Measurements from ENCODE around the gene STARD13. TPM values are rescaled to one million over a fixed set of nuclear protein-coding genes. Genes with fewer than 3 reads are reported as not detected.

STARD13 gene
- total RNA-seq, 1 experiment from 2014 or later = 9.1 TPM

DNA sequence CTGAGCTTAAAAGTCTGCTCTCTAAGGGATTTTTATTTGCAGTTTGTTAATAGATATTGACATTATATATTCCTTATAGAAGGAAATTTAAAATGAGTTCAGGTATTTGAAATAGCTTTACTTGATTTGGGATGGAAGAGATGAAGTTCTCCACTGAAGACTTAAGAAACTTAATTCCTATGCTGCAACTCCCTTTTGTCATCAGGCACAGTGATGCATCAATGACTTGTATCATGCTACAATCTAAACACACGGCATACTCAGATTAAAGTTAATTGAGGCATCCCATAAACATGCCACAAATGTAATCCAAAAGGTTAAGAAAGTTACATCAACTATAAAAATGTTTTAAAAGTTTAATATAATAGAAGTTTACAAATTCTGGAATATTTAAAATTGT lies 109.0 kb downstream of the STARD13 start:
- CTCF ChIA-PET = no interaction called here
- no peak overlapping the region for H3K4me3 Mint-ChIP-seq (ENCODE audit: unreplicated experiment)
- intact Hi-C loops (cut with micrococcal nuclease; ENCODE audit: unreplicated experiment) = no loop called here
- DNase-seq = no peak
- no peaks in the 10 kb centered on the region for H3K27me3 Mint-ChIP-seq (ENCODE audit: insufficient read depth, unreplicated experiment)
- H3K4me3 ChIP-seq (ENCODE audit: low read depth, low read length) = no peak overlapping the region
- peaks cover 12% of the 10 kb centered on the region for H3K4me1 ChIP-seq
- no peaks in the 10 kb centered on the region for H3K9me3 Mint-ChIP-seq (ENCODE audit: unreplicated experiment)
- POLR2A ChIA-PET = no interaction called here
- H3K36me3 Mint-ChIP-seq (ENCODE audit: insufficient read depth, unreplicated experiment) = no peaks in the 10 kb centered on the region
- H3K4me1 Mint-ChIP-seq (ENCODE audit: low read depth, unreplicated experiment) = peaks cover 16% of the 10 kb centered on the region
- no TSS peak for BruUV-seq (replicated peaks)
- H3K27ac Mint-ChIP-seq (ENCODE audit: unreplicated experiment) = no peak overlapping the region
- no peaks in the 10 kb centered on the region for H3K36me3 ChIP-seq (ENCODE audit: control insufficient read depth, insufficient read depth, low read length)
- no peaks in the 10 kb centered on the region for H3K9me3 ChIP-seq
- H3K27me3 ChIP-seq (replicated peaks; ENCODE audit: control insufficient read depth, insufficient read depth, low read length) = no peaks in the 10 kb centered on the region
- TF ChIP-seq, protein P1, sequence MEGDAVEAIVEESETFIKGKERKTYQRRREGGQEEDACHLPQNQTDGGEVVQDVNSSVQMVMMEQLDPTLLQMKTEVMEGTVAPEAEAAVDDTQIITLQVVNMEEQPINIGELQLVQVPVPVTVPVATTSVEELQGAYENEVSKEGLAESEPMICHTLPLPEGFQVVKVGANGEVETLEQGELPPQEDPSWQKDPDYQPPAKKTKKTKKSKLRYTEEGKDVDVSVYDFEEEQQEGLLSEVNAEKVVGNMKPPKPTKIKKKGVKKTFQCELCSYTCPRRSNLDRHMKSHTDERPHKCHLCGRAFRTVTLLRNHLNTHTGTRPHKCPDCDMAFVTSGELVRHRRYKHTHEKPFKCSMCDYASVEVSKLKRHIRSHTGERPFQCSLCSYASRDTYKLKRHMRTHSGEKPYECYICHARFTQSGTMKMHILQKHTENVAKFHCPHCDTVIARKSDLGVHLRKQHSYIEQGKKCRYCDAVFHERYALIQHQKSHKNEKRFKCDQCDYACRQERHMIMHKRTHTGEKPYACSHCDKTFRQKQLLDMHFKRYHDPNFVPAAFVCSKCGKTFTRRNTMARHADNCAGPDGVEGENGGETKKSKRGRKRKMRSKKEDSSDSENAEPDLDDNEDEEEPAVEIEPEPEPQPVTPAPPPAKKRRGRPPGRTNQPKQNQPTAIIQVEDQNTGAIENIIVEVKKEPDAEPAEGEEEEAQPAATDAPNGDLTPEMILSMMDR (IDR thresholded peaks at IDR 0.05; ENCODE audit: insufficient read depth in 1 of 2, low read depth in 1 of 2, low read length in 1 of 2, severe bottlenecking in 1 of 2, unreplicated experiment in 1 of 2) = no peak

DNA sequence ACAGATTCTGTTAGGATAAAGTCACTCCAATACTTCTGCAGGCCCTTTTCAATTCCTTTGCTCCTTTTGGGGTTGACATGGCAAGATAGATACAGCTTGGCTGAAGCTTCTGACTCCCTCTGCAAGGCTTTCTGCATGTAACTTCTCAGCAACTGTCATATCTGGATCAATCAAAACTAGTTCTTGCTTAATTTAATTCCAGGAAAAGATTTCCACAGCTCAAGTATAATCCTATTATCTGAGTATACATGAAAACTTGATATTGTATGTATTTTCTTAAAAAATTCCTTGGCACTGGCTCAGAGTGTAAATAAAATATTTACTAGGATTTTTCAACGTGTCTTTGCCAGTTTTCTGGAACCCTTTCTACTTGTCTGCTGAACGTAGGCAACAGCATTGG lies 109.6 kb downstream of the STARD13 start:
- no peak for DNase-seq
- BruUV-seq (replicated peaks) = no TSS peak
- Mint-ChIP-seq H3K27ac (ENCODE audit: unreplicated experiment) (no peak overlapping the region), H3K9me3 (ENCODE audit: unreplicated experiment) (no peaks in the 10 kb centered on the region), H3K4me1 (ENCODE audit: low read depth, unreplicated experiment) (peaks cover 13% of the 10 kb centered on the region), H3K36me3 (ENCODE audit: insufficient read depth, unreplicated experiment) (no peaks in the 10 kb centered on the region), H3K27me3 (ENCODE audit: insufficient read depth, unreplicated experiment) (no peaks in the 10 kb centered on the region), H3K4me3 (ENCODE audit: unreplicated experiment) (no peak overlapping the region)
- no peaks in the 10 kb centered on the region for H3K36me3 ChIP-seq (ENCODE audit: control insufficient read depth, insufficient read depth, low read length)
- no peaks in the 10 kb centered on the region for H3K27me3 ChIP-seq (replicated peaks; ENCODE audit: control insufficient read depth, insufficient read depth, low read length)
- ChIA-PET CTCF (no interaction called here), POLR2A (no interaction called here)
- TF ChIP-seq, protein P1 (IDR thresholded peaks at IDR 0.05; ENCODE audit: insufficient read depth in 1 of 2, low read depth in 1 of 2, low read length in 1 of 2, severe bottlenecking in 1 of 2, unreplicated experiment in 1 of 2) = no peak
- no peaks in the 10 kb centered on the region for H3K9me3 ChIP-seq
- H3K4me1 ChIP-seq = peaks cover 12% of the 10 kb centered on the region
- H3K4me3 ChIP-seq (ENCODE audit: low read depth, low read length) = no peak overlapping the region
- intact Hi-C loops (cut with micrococcal nuclease; ENCODE audit: unreplicated experiment) = no loop called here

DNA sequence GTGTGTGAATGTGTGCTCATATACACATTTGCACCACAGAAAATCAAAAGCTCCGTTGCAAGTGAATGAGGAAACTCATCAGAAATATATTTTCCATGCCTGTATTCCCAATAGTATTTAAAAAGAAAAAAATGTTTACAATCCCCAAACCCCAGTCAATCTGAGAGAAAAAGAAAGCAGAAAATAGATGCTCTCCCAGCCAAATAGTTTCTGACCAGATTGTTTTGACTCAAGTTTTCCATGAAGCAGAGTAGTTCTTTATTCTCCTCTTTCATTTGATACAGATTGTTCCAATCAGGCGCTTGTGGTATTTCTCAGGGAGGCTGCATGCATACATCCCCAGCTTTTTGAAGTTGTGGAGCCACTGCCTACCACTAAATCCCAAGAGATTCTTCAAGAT lies 110.6 kb downstream of the STARD13 start:
- no peak for DNase-seq
- no peak overlapping the region for H3K4me3 ChIP-seq (ENCODE audit: low read depth, low read length)
- no peaks in the 10 kb centered on the region for H3K36me3 ChIP-seq (ENCODE audit: control insufficient read depth, insufficient read depth, low read length)
- ChIA-PET POLR2A (no interaction called here), CTCF (interaction anchor here (0.6 kb wide), 1 partner anchor 434 kb away, joined by 5 read pairs; no protein-coding TSS in a partner anchor)
- peaks cover 2% of the 10 kb centered on the region for H3K4me1 Mint-ChIP-seq (ENCODE audit: low read depth, unreplicated experiment)
- no TSS peak for BruUV-seq (replicated peaks)
- no peaks in the 10 kb centered on the region for H3K9me3 ChIP-seq
- peaks cover 2% of the 10 kb centered on the region for H3K4me1 ChIP-seq
- intact Hi-C loops (cut with micrococcal nuclease; ENCODE audit: unreplicated experiment) = no loop called here
- H3K27ac Mint-ChIP-seq (ENCODE audit: unreplicated experiment) = no peak overlapping the region
- no peaks in the 10 kb centered on the region for H3K9me3 Mint-ChIP-seq (ENCODE audit: unreplicated experiment)
- H3K27me3 Mint-ChIP-seq (ENCODE audit: insufficient read depth, unreplicated experiment) = no peaks in the 10 kb centered on the region
- no peaks in the 10 kb centered on the region for H3K27me3 ChIP-seq (replicated peaks; ENCODE audit: control insufficient read depth, insufficient read depth, low read length)
- H3K36me3 Mint-ChIP-seq (ENCODE audit: insufficient read depth, unreplicated experiment) = no peaks in the 10 kb centered on the region
- no peak overlapping the region for H3K4me3 Mint-ChIP-seq (ENCODE audit: unreplicated experiment)
- TF ChIP-seq, protein P1 (IDR thresholded peaks at IDR 0.05; ENCODE audit: insufficient read depth in 1 of 2, low read depth in 1 of 2, low read length in 1 of 2, severe bottlenecking in 1 of 2, unreplicated experiment in 1 of 2) = no peak

Measured in Caco-2 (cell line).